GM19328 (cell line): ENCODE measurements around the gene SYCP2.

ENCODE experiments used
- ATAC-seq: cut with Tn5 transposase; IDR thresholded peaks from one replicate; pipeline ENCODE4 v1.9.1; 2021; ENCODE audit warnings: mild to moderate bottlenecking, moderate library complexity; ENCODE audit not compliant: unreplicated experiment

SYCP2 gene

DNA sequence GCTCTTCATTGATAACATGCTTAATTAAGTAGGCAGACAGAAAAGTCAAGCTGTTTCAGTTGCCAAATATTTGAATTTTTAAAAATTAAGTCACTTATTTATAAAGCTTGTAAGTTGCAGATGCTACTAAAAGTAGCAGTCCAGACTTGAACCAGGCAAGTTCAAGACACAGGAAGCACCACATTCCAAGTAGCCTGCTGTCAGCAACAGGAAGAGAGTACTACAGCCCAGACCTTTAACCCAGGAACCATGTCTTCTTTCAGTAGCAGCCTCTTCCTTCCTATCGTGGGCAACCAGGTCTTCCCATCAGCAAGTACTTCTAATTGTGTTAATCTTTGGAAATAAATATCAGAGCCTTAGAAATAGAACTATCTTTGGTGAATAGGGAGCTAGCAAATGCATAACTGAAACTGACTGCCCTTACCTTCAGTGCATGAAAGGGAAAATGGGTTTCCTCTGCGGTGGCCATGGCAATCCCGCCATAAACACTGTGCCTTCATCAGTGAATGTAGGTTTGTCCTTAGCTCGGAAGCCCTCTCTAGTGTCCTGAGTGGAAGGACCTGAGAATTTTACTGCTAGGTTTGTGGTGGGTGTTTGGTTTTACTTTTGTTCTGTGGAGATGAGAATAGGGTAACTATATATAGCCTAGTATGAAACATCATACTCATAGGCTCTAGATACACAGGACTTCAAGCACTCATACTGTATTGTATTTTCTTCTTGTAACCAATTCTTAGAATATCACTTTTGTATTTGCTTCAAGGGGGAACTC is 95.6 kb downstream of the SYCP2 start:
- ATAC-seq = peak; percentile 75

DNA sequence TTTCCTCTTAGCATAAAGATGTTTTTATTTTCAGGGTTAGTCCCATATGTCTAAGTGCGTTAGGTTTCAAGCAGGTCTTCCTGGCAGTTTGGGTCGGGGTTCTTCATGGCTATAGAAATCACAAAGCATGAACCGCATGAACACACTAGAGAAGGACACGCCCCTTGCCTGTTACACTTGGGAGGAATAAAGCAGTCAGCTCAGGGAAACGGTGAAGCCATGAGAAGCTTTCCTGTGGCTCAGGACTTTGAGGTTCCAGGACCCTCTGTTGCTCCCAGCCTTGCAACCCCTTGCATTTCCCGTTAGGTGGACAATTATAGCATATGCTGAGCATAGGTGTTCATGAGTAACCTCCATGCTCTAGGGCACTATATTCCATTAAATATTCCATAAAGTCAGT is 96.7 kb downstream of the SYCP2 start:
- ATAC-seq = no peak

DNA sequence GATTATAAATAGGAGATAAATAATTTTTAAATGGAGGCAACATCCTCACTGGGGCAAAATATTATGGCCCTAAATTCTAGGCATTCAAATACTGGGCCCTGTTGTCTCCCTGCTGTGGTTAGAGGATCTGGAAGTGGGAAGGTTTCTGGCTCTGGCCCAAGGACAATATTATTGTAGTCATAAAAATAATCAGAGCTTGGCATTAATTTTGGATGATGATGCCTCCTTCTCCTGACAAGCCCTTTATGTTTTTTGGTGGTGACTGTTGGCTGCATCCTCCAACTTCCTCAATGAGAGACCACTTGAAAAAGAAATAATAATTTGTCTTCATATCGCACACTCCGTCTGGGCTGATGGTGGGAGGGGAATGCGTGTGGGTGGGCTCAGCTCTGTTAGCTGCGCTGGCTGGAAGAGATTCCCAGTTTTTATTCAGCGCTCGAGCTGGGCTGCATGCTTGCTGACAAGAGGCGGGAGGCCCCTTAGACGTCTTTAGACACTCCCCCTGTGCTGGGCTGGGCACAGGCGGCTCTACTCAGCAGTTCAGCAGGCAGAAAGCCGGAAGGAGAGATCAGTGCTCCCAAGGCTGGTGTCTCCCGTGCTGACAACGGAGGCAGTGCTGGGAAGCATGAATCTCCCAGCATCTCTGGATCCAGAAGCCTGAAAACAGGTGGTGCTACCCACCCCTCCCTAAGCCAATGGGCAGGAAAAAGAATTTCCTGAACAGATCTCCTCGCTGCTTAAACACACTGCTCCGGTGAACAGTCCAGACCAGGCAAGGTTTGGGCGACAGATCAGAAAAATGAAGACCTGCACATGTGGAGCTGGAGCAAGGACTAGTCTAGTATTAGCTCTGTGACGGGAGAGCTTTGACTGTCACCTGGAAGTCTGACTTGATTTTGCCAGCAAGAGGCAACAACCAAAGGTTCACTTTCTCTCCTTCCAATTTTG is 97.7 kb downstream of the SYCP2 start:
- ATAC-seq = no peak

DNA sequence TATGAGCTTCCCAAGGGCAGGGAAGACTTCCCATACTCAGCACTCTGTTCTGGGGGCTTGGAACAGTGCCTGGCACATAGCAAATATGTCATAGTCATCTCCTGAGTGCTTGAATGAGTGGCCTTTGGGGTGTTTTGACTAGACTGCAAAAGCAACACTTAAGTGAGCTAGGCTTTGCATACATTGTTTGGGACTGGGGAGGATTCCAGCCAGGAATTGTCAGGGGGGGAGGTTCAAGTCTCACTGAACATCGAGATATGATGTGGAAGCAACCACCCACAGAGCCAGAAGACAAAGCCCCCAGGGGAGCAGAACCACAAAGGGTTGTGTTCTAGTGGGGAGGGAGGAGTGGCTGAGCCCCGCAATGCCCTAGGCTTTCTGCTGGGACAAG is 98.4 kb downstream of the SYCP2 start:
- ATAC-seq = no peak

DNA sequence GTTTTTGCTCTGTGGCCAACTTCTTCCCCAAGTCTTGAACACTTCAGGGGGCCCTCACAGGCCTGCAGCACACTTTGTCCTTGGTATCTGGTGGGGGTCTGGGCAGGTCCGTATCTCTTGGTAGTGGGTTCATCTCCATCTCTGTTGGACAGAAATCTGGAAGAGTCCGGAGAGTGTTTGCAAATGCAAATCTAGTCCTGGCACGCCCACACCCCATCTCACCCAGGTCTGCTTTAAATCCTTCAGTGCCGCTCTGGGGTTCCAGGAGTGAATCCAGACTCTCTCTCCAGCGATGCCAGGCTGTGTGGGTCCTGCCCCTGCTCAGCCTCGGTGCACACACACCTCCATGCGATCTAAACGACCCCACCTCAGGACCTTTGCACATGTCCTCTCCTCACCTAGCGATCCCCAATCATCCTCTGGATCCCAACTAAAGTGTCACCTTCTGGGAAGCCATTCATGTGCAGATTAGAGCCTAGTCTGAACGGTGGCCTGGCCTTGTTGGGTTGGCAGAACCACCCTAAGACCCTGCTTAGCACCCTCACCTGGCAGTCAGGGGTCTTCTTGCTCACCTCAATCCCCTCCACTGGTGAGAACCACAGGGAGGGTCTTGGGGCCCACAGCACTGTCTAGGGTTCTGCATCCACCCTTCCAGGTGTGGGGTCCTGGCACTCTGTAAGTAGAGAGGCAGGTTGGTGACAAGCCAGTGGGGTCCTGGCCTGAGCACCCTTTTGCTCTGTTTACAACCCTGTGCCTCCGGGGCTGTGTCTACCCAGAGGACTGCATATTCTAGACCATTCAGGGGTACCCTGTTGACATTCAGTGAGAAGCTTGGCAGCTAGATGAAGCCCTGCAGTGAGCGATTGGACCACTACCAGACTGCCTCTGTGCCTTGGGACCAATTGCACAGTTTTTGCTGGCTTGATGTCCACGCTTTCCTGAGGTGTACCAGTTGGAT is 100.8 kb downstream of the SYCP2 start:
- no peak for ATAC-seq

DNA sequence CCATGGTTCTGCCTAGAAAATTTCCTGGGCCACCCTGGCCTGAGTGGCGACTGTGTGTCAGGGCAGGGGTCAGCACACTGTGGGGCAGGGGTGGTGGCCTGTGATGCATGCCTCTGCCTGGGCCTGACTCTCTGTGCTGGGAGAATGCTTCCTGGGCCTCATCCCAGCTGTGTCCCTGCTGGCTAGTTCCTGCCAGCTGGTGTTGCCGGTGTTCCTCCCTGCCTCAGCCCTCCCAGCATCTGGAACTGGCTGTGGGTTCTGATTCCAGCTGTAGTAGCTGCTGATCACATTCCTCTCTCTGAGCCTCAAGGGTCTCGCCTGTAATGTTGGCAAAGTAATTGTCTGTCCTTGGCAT is 101.5 kb downstream of the SYCP2 start:
- ATAC-seq = no peak

DNA sequence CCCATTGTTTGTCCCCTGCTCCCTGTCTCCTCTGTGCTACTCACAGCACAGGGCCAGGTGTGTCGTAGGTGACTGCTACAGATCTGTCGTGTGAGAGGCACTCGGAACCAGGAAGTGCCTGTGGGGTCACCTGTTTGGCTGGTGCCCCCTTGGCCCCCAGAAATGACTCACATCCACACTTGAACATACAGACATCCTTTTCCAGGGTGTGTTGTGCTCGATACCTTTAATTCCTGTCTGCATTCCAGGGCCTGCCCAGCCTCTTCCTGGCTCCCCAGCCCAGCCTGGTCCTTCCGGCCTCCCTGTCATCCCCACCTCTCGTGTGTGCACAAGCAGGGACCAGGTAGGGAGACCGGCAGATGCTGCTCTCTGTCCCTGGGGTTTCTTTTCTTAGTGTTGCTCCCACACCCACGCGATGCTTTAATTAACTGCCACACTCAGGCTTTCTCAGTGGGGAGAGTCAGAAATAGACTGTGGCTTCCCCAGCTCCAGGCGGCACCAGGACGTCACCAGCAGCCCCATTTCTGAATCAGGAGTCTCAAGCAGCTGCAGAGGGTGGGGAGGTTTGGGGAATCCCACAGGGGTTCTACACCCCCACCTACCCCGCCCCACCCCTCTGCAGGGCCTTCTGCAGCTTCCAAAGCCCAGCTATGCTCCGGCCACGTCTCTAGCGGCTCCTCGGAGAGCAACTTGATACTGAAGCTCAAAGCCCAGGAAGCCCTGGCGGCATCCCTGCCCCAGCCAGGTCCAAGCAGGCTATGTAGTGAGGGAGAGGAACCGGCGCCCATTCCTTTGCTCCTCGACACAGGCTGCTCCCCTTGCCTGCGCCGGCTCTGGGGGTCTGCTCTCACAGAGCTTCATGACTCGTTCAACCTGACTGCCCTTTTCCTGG is 102.2 kb downstream of the SYCP2 start:
- no peak for ATAC-seq

DNA sequence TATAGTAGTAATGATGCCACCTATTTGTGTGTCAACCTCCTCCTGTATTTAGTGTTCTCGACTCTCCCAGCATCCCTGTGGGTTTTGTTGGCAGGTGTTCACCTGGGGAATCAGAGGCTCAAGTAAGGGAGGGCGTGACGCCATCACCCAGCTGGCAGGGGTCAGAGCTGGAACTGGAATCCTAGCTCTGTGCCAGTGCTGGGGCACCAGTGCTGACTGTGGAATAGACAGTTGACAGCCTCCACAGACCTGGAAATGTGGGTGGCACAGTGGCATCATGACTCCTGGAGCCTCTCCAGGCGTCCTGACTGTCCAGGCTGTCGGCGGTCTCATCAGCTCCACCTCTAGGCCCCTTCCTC is 102.8 kb downstream of the SYCP2 start:
- ATAC-seq = no peak

DNA sequence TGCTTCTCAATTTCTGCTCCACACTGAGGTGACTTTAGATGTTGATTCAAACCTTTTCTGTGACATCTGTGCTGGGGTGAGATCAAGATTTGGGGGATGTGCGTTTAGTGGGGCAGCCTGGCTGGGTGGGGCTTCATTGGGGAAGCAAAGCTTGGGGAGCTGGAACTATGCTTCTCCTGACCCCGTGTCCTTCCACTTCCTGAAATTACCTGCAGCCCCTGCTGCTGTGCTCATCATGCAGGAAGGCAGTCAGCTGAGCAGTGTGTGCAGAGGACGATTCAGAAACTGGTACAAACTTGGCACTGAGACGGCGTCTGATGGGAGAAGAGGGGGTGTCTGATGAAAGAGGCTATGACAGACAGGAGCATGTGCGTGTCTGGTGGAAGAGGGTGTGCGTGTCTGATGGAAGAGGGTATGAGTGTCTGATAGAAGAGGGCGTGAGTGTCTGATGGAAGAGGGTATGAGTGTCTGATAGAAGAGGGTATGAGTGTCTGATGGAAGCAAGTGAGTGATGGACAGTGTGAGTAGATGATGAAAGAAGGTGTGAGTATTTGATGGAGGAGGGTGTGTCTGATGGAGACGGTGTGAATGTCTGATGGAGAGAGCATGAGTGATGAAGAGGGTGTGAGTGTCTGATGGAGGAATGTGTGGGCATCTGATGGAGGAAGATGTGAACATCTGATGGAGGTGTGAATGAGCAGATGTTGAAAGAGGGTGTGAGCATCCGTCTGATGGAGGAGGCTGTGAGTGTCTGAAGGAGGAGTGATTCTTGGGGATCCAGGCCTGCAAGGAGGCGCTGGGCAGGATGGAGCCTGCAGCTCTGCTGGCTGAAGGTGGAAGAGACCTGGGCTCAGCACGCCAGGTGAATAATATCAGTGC is 103.4 kb downstream of the SYCP2 start:
- no peak for ATAC-seq

DNA sequence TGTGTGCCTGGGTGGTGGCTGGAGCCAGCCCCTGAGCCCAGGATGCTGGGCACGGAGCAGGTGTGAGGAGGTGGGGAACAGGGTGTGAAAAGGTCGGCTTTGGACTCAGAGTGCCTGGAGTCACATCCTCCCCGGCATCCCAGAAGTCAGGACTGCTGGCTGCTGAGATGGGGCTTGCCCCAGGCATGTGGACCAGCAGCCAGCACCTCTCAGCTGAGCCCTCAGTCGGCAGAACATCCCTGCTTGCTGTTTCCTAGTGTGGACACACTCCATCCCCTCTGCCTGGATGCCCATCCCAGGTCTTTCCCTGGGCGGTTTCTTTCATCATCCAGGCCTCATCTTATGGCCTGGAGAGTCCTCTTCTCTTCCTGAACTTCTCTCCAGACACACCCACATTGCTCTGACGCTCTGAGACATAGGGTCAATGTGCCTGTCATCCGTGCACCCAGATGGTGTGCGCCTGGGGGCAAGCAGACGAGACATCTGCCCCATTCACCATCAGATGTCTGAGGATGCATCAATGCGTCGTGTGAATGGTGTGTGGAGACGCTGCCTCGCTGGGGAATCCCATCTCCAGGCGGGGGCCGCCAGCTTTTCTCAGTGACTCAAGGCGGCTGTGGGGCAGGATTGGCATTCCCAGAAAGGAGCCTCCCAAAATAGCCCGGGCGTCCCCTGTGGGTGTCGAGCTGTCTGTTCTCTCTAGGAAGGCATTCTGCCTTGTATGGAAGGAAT is 104.2 kb downstream of the SYCP2 start:
- ATAC-seq = no peak

DNA sequence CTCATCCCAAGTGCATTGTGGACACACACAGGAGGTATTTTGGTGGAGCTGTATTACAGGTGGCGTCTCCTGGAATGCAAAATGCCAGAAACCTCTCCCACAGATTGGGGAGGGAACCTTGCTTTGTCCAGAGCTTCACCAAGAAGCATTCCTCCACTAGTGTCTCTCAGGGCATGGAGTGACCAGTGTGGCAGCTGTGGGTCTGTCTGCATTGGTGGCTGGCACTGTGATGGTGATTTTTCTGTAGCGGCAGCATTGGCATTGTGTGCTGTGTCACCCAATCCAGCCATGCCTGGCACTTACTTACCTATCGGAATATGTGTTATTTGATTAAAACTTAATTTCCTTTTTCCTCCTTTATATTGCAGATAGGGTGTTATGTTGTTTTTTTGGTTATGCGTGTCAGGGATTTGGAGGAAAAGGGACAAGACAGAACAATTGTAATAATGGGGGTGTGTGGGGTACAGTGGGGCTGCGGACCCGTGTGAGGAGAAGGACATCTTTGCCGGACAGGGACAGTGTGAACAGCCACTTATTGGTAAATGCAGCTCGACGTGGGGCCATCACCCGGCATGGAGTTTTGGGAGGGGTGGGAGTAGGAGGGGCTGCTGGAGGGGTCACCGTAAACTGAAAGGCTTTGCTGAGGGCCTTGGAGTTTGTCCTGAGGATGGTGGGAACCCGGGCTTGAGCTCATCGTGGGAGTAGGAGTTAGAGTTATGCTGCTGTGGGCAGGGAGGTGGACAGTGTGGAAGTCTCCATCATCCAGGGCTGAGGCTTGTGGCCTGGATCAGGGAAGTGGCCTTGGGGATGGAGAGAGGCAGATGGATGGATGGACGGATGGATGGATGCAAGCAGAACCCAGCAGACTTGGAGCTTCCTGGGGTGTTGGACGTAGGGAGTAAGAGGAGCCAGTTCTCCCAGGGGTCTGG is 105.0 kb downstream of the SYCP2 start:
- no peak for ATAC-seq

DNA sequence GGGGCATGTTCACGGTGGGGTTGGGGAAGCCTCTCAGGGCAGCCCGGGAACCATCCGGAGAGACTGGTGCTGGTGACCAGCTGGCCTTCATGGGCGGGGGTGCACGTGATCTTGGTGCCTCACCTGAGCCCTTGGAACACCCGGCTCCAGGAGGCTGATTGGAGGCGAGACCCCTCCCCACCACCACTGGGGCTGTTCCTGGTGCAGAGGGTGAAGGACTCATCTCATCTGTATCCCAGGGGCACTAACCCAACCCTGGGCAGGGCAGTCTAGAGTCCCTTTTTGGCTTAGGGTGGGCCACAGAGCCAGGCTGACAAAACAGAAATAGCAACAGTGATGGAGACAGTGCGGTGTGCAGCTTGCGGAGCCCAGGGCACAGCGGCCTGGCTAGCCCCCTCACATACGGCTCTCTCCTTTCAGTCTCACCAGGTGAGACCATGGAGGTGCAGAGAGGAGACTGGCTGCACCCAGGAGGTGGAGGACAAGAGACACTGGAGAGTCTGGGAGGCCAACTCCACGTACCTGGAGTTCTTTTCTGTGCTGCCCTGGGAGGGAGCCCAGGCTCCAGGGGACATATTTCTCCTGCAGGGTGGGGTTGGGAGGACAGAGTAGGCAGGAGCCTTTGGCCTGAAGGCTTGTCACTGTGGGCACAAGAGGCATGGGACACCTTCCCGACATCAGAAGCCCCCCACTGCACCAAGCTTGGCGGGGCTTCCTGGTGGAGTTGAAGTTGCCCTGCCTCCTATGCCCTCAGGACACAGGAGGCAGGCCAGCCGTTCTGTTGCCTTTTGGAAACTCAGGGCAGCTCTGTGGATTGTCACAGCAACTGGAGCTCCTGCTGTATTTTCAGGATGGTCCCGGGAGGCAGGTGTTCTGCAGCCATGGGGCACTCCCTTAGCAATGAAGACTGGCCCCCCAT is 106.0 kb downstream of the SYCP2 start:
- no peak for ATAC-seq

DNA sequence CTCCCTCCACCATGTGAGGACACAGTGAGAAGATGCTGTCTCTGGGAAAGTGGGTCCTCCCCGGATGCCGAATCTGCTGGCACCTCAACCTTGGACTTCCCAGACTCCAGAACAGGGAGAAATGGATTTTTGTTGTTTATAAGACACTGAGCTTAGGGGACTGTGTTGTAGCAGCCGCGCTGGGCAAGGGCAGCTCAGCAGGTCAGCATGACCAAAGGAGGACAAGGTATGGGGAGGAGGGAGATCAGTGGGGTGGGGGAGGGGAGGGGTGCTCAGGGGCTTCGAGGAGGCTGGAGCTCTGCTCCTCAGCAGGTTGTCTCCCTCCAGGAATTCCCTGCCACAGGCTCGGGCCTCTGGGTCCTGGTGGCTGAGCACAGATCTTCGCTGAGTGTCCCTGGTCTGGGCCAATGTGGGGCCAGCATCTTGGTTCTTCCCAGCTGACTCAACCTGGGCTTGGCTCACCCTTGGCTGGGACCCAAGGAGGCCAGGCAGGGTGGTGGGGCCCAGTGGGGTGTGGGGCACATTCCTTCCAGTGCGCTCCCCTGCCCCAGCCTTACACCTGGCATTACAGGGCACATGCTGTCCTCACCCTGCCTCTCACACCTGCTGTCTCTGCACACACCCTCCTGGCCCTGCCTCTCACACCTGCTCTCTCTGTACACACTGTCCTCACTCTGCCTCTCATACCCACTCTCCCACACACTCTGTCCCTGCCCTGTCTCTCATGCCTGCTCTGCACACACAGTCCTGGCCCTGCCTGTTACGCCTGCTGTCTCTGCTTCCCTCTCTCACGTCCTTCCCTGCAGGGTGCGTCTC is 107.3 kb downstream of the SYCP2 start:
- no peak for ATAC-seq

DNA sequence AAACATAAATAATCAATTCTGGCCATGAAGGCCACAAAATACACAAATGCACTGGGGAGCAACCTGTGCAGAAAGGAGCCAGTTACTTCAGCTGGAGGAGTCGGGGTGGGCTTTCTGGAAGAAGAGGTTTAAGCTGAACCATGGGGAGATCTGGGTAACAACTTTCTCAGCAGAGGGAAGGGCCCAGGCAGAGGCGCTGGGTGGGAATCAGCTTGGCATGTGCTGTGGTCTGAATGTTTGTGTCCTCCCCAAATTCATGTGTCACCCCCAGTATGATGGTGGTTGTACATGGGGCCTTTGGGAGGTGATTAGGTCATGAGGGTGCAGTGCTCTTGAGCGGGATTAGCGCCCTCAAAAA is 107.9 kb downstream of the SYCP2 start:
- no peak for ATAC-seq

DNA sequence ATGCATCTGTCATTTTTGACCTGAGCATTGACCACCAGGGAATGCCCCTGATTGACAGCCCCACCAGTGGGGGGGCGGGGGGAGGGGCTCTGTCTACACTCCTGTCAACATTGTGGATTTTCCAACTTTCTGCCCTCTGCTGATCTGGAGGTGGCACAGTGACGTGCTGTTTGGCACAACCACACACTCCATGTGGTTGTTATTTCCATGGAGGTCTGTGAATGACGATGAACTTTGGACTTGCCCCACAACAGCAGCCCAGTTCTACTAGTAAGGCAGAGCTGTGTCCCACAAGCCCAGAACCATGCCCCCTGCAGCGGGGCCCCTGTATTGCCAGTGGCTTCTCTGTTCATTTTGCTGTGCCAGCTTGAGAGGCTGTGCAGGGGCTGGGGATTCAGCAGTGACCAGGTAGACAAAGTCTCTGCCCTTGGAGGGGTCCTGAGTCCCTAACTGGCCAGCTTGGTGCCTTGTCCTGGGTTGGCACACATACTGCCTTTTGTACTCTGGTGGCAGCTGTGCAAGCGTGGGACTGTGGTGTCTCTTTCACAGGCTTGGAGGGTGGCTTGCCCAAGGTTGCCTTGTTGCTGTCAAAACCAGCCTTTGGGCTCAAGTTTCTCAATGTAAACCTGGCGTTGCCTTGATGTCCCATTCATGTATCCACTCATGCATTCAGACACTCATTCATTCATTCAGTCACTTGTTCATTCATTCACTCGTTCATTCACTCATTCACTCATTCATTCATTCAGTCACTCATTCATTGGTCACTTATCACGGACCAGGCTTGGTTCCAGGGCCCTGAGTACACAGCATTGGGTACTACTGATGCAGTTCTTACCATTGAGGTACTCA is 108.5 kb downstream of the SYCP2 start:
- ATAC-seq = no peak
